KMS-11 (cell line): Measurements from ENCODE around the gene STOX1.
"Not testable (repeated sequence)": the region's sequence is repeated elsewhere in the genome, so short reads cannot be mapped to it uniquely, and the experiment has no call there.

Experiments used
- H2AFZ ChIP-seq: fragments of 200-600 bp; sonication (generic); 2 replicates; pipeline ENCODE4 v1.6.1; 2016; ENCODE audit warnings: antibody characterized with exemption, mixed run types, low read depth
- H3K27ac ChIP-seq: fragments of 200-600 bp; sonication (generic); 2 replicates; pipeline ENCODE4 v1.6.1; 2016; ENCODE audit warnings: mild to moderate bottlenecking, mixed run types
- H3K27me3 ChIP-seq: fragments of 200-600 bp; sonication (generic); 2 replicates; pipeline ENCODE4 v1.6.1; 2017; ENCODE audit warnings: mild to moderate bottlenecking, low read depth, mixed run types, moderate library complexity; ENCODE audit not compliant: insufficient read depth
- H3K36me3 ChIP-seq: fragments of 200-600 bp; sonication (generic); 2 replicates; pipeline ENCODE4 v1.6.1; 2017; ENCODE audit warnings: mild to moderate bottlenecking, mixed run types; ENCODE audit not compliant: insufficient read depth
- H3K4me1 ChIP-seq: fragments of 200-600 bp; sonication (generic); 2 replicates; pipeline ENCODE4 v1.6.1; 2016; ENCODE audit warnings: mild to moderate bottlenecking, low read depth, mixed run types; ENCODE audit not compliant: poor library complexity, severe bottlenecking
- H3K4me2 ChIP-seq: fragments of 200-600 bp; sonication (generic); 2 replicates; pipeline ENCODE4 v1.7.0; 2016; ENCODE audit warnings: mild to moderate bottlenecking, mixed run types
- H3K4me3 ChIP-seq: fragments of 200-600 bp; sonication (generic); IDR thresholded peaks from 2 replicates; pipeline ENCODE4 v1.6.1; 2017; ENCODE audit warnings: low read depth, low read length, mixed read lengths; ENCODE audit not compliant: insufficient read depth
- H3K79me2 ChIP-seq: fragments of 200-600 bp; sonication (generic); 2 replicates; pipeline ENCODE4 v1.6.1; 2016; ENCODE audit warnings: low read depth, mixed run types; ENCODE audit not compliant: insufficient read depth
- H3K9ac ChIP-seq: fragments of 200-600 bp; sonication (generic); 2 replicates; pipeline ENCODE4 v1.6.1; 2016; ENCODE audit warnings: mild to moderate bottlenecking, mixed run types
- H4K20me1 ChIP-seq: fragments of 200-600 bp; sonication (generic); 2 replicates; pipeline ENCODE4 v1.6.1; 2016; ENCODE audit warnings: mild to moderate bottlenecking, mixed run types; ENCODE audit not compliant: insufficient read depth
- TF ChIP-seq, protein P1 (sequence below): fragments of 200-600 bp; sonication (generic); conservative IDR thresholded peaks from 2 replicates; pipeline ENCODE4 v1.6.1; 2017; ENCODE audit warnings: low read depth, mild to moderate bottlenecking, antibody characterized with exemption, low read length, moderate library complexity, mixed read lengths

The STOX1 gene

GRCh38 chr10:68924593-68924992 is 97.3 kb downstream of the STOX1 start:
- Histone ChIP-seq H3K27ac (no peak overlapping the region), H2AFZ (no peak overlapping the region), H3K9ac (no peak overlapping the region), H3K4me2 (no peak overlapping the region), H3K4me1 (no peaks in the 10 kb centered on the region), H4K20me1 (no peaks in the 10 kb centered on the region), H3K4me3 (no peak overlapping the region), H3K36me3 (no peaks in the 10 kb centered on the region), H3K79me2 (no peaks in the 10 kb centered on the region), H3K27me3 (no peaks in the 10 kb centered on the region)
- TF ChIP-seq, protein P1, sequence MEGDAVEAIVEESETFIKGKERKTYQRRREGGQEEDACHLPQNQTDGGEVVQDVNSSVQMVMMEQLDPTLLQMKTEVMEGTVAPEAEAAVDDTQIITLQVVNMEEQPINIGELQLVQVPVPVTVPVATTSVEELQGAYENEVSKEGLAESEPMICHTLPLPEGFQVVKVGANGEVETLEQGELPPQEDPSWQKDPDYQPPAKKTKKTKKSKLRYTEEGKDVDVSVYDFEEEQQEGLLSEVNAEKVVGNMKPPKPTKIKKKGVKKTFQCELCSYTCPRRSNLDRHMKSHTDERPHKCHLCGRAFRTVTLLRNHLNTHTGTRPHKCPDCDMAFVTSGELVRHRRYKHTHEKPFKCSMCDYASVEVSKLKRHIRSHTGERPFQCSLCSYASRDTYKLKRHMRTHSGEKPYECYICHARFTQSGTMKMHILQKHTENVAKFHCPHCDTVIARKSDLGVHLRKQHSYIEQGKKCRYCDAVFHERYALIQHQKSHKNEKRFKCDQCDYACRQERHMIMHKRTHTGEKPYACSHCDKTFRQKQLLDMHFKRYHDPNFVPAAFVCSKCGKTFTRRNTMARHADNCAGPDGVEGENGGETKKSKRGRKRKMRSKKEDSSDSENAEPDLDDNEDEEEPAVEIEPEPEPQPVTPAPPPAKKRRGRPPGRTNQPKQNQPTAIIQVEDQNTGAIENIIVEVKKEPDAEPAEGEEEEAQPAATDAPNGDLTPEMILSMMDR, result no peak

DNA sequence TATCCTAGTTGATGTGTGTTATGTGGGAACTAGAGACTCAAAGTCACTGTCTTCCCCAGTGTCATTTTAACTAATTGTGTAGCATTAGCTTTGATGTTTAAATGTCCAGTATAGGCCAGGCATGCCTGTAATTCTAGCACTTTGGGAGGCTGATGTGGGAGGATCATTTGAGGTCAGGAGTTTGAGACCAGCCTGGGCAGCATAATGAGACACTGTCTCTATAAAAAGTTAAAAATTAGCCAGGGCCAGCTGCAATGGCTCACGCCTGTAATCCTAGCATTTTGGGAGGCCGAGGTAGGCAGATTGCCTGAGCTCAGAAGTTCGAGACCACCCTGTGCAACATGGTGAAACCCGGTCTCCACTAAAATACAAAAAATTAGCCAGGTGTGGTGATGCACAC is 98.2 kb downstream of the STOX1 start:
- H3K4me2 ChIP-seq, result no peak overlapping the region
- TF ChIP-seq, protein P1, result no peak
- H3K9ac ChIP-seq, result no peak overlapping the region
- no peaks in the 10 kb centered on the region for H3K36me3 ChIP-seq
- no peaks in the 10 kb centered on the region for H3K27me3 ChIP-seq
- no peak overlapping the region for H3K27ac ChIP-seq
- H3K79me2 ChIP-seq, result no peaks in the 10 kb centered on the region
- no peaks in the 10 kb centered on the region for H3K4me1 ChIP-seq
- no peak overlapping the region for H3K4me3 ChIP-seq
- no peak overlapping the region for H2AFZ ChIP-seq
- H4K20me1 ChIP-seq, result no peaks in the 10 kb centered on the region

- not testable (repeated sequence) for H2AFZ ChIP-seq, H4K20me1 ChIP-seq, H3K4me2 ChIP-seq, H3K9ac ChIP-seq, H3K79me2 ChIP-seq, H3K4me3 ChIP-seq, H3K27me3 ChIP-seq, H3K27ac ChIP-seq, H3K36me3 ChIP-seq, H3K4me1 ChIP-seq
Measured at GRCh38 chr10:68929157-68929556, 101.8 kb downstream of the STOX1 start.

DNA sequence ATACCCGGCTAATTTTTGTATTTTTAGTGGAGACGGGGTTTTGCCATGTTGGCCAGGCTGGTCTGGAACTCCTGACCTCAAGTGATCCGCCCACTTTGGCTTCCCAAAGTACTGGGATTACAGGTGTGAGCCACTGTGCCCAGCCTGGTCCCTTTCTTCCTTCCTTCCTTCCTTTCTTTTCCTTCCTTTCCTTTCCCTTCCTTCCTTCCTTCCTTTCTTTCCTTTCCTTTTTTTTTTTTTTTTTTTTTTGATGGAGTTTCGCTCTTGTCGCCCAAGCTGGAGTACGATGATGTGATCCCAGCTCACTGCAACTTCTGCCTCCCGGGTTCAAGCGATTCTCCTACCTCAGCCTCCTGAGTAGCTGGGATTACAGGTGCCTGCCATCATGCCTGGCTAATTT is 102.6 kb downstream of the STOX1 start:
- not testable (repeated sequence) for H3K4me1 ChIP-seq, H3K4me3 ChIP-seq, H4K20me1 ChIP-seq, H3K27me3 ChIP-seq, H3K4me2 ChIP-seq, H3K36me3 ChIP-seq, H3K27ac ChIP-seq, H3K9ac ChIP-seq, H3K79me2 ChIP-seq, H2AFZ ChIP-seq

DNA sequence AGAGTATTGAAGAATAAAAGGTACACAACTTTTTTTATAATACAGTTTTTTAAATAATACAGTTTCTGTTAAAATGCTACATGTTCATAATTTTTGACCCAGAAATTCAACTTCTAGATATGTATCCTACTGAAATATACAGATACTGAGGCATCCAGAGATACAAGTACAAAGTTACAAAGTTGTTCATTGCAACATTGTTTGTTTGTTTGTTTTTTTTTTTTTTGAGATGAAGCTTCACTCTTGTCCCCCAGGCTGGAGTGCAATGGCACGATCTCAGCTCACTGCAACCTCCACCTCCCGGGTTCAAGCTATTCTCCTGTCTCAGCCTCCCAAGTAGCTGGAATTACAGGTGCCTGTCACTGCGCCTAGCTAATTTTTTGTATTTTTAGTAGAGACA is 105.5 kb downstream of the STOX1 start:
- not testable (repeated sequence) for H3K4me3 ChIP-seq, H4K20me1 ChIP-seq, H3K79me2 ChIP-seq, H3K36me3 ChIP-seq, H3K4me1 ChIP-seq, H2AFZ ChIP-seq, H3K9ac ChIP-seq, H3K4me2 ChIP-seq, H3K27ac ChIP-seq, H3K27me3 ChIP-seq

GRCh38 chr10:68934994-68935393 is 107.7 kb downstream of the STOX1 start:
- no peaks in the 10 kb centered on the region; the same call in 1 of the 2 replicates for H3K36me3 ChIP-seq
- H3K79me2 ChIP-seq, result no peaks in the 10 kb centered on the region
- no peak overlapping the region for H3K4me3 ChIP-seq
- no peak overlapping the region for H2AFZ ChIP-seq
- H3K9ac ChIP-seq, result no peak overlapping the region
- H4K20me1 ChIP-seq, result no peaks in the 10 kb centered on the region
- TF ChIP-seq, protein P1, result no peak
- H3K27me3 ChIP-seq, result no peaks in the 10 kb centered on the region
- H3K4me1 ChIP-seq, result no peaks in the 10 kb centered on the region
- H3K27ac ChIP-seq, result no peak overlapping the region
- no peak overlapping the region for H3K4me2 ChIP-seq
